CD4-positive, alpha-beta T cell (primary cell): ENCODE data around the gene DLG5. TPM values are rescaled to one million over a fixed set of nuclear protein-coding genes. Genes with fewer than 3 reads are reported as not detected.
"Not testable (repeated sequence)": the region's sequence is repeated elsewhere in the genome, so short reads cannot be mapped to it uniquely, and the experiment has no call there.

ENCODE experiments used
- ATAC-seq: fragments of 200-7000 bp; cut with Tn5 transposase; one replicate; pipeline ENCODE4 v1.10.0; 2022; ENCODE audit warnings: mild to moderate bottlenecking; ENCODE audit not compliant: poor library complexity
- CTCF ChIA-PET: fragments of 350-600 bp; sonication (Branson Sonifier 250); formaldehyde crosslinking; loops from one replicate; lab custom pipeline; 2021; ENCODE audit warnings: antibody characterized with exemption, inconsistent platforms; lab: Charles Lee
- POLR2A ChIA-PET: fragments of 350-600 bp; sonication (Branson Sonifier 250); formaldehyde crosslinking; loops from one replicate; lab custom pipeline; 2021; ENCODE audit warnings: antibody characterized with exemption, inconsistent platforms; lab: Charles Lee
- DNase-seq, 14 experiments: peaks; one replicate each; pipeline ENCODE4 v3.0.0-alpha.2; 2013 to 2020; ENCODE audit warnings: mixed read lengths in 2 of 14
- H3K27ac ChIP-seq, 2 donors: one replicate each; pipeline versions ENCODE4 v1.5.1 to v1.7.0; 2013; ENCODE audit warnings: low read length in 2 of 2, low read depth in 1 of 2, mild to moderate bottlenecking in 1 of 2
- H3K27me3 ChIP-seq, 2 experiments: 1 replicate in 1 of 2; 2 replicates in 1 of 2; pipeline versions ENCODE4 v1.6.1 to v1.7.0; 2013; ENCODE audit warnings: low read length in 2 of 2, control low read depth in 1 of 2, mild to moderate bottlenecking in 1 of 2, moderate library complexity in 1 of 2; ENCODE audit not compliant: insufficient read depth in 2 of 2, control insufficient read depth in 1 of 2
- H3K36me3 ChIP-seq: one replicate; pipeline ENCODE4 v1.6.1; 2013; ENCODE audit warnings: low read length, control low read depth; ENCODE audit not compliant: insufficient read depth
- H3K4me1 ChIP-seq: one replicate; pipeline ENCODE4 v1.6.1; 2013; ENCODE audit warnings: low read length, control low read depth; ENCODE audit not compliant: insufficient read depth
- H3K4me3 ChIP-seq: one replicate; pipeline ENCODE4 v1.5.1; 2013; ENCODE audit warnings: mild to moderate bottlenecking, low read length, moderate library complexity
- H3K9me3 ChIP-seq, 2 experiments: 1 replicate in 1 of 2; 2 replicates in 1 of 2; pipeline versions ENCODE4 v1.6.1 to v1.7.0; 2013; ENCODE audit warnings: low read length in 2 of 2, mild to moderate bottlenecking in 2 of 2, control low read depth in 1 of 2, moderate library complexity in 1 of 2; ENCODE audit not compliant: control insufficient read depth in 1 of 2, insufficient read depth in 1 of 2
- H3K27ac Mint-ChIP-seq: one replicate; pipeline ENCODE4 v1.8.0; 2020; ENCODE audit warnings: mixed read lengths
- H3K27me3 Mint-ChIP-seq: one replicate; pipeline ENCODE4 v1.8.0; 2021; ENCODE audit warnings: mixed read lengths
- H3K36me3 Mint-ChIP-seq: one replicate; pipeline ENCODE4 v1.8.0; 2021; ENCODE audit warnings: low read depth, mixed read lengths
- H3K4me1 Mint-ChIP-seq: one replicate; pipeline ENCODE4 v1.8.0; 2021; ENCODE audit warnings: low read depth, mixed read lengths
- H3K4me3 Mint-ChIP-seq: one replicate; pipeline ENCODE4 v1.8.0; 2020; ENCODE audit warnings: mild to moderate bottlenecking, mixed read lengths
- H3K9me3 Mint-ChIP-seq: one replicate; pipeline ENCODE4 v1.8.0; 2020; ENCODE audit warnings: mixed read lengths
- CTCF ChIP-seq: fragments of 200-600 bp; IDR thresholded peaks from one replicate; pipeline ENCODE4 v1.8.0; 2022; ENCODE audit warnings: antibody characterized with exemption, mild to moderate bottlenecking
- intact Hi-C, 2 experiments: fragments of 100-400 bp; cut with DNase I in 1 of 2; cut with micrococcal nuclease in 1 of 2; formaldehyde crosslinking; loops; one replicate each; pipeline versions ENCODE4 v1.15.1 to v1.9.0; 2023 to 2025; cut with DNase I, micrococcal nuclease
- total RNA-seq, 174 experiments: library from RNA in 2 of 174; stranded (reverse) in 2 of 174; gene quantifications; one replicate each; pipeline ENCODE4 v1.2.3 and lab custom pipeline; 2021 to 2026

DLG5 gene
- total RNA-seq, 2 experiments from 2014 or later = 7.1 to 7.4 TPM

- DNase-seq (no peak), ATAC-seq (no peak)
- ChIA-PET CTCF (no interaction called here), POLR2A (no interaction called here)
- no peaks in the 10 kb centered on the region for H3K4me1 Mint-ChIP-seq
- Histone ChIP-seq H3K27me3 (no peaks in the 10 kb centered on the region), H3K4me1 (no peaks in the 10 kb centered on the region), H3K4me3 (no peak overlapping the region), H3K9me3 (peaks cover 8 to 11% of the 10 kb centered on the region in 2 experiments), H3K36me3 (no peaks in the 10 kb centered on the region), H3K27ac (no peak overlapping the region)
- H3K36me3 Mint-ChIP-seq = no peaks in the 10 kb centered on the region
- TF ChIP-seq CTCF = no peak
- no peak overlapping the region for H3K4me3 Mint-ChIP-seq
- peaks cover 12% of the 10 kb centered on the region for H3K9me3 Mint-ChIP-seq
- no peak overlapping the region for H3K27ac Mint-ChIP-seq
- intact Hi-C loops = no loop called here
- H3K27me3 Mint-ChIP-seq = peaks cover 8% of the 10 kb centered on the region
Observed at GRCh38 chr10:77773631-77774426, 152.7 kb downstream of the DLG5 start.

GRCh38 chr10:77772852-77773600, 153.5 kb downstream of the DLG5 start:
- H3K9me3 ChIP-seq = peaks cover 8 to 11% of the 10 kb centered on the region in 2 experiments
- peaks cover 12% of the 10 kb centered on the region for H3K9me3 Mint-ChIP-seq
- H3K4me1 ChIP-seq, ATAC-seq, H3K27me3 ChIP-seq, H3K27me3 Mint-ChIP-seq, H3K36me3 ChIP-seq, H3K27ac ChIP-seq, DNase-seq, H3K4me1 Mint-ChIP-seq, POLR2A ChIA-PET, H3K4me3 Mint-ChIP-seq, intact Hi-C loops, H3K4me3 ChIP-seq, H3K36me3 Mint-ChIP-seq, H3K27ac Mint-ChIP-seq: not testable (repeated sequence)
- CTCF ChIA-PET = interaction anchor here (1.6 kb wide), 1 partner anchor 62 kb away, joined by 3 read pairs; no protein-coding TSS in a partner anchor

GRCh38 chr10:77771851-77772250, 154.7 kb downstream of the DLG5 start:
- Histone ChIP-seq H3K27ac (no peak overlapping the region), H3K36me3 (no peaks in the 10 kb centered on the region), H3K9me3 (peaks cover 3 to 7% of the 10 kb centered on the region in 2 experiments), H3K4me3 (no peak overlapping the region), H3K4me1 (no peaks in the 10 kb centered on the region), H3K27me3 (no peaks in the 10 kb centered on the region)
- CTCF ChIA-PET = interaction anchor here (1.6 kb wide), 1 partner anchor 61 kb away, joined by 3 read pairs; no protein-coding TSS in a partner anchor
- intact Hi-C loops = no loop called here
- H3K4me1 Mint-ChIP-seq = no peaks in the 10 kb centered on the region
- peaks cover 12% of the 10 kb centered on the region for H3K9me3 Mint-ChIP-seq
- ATAC-seq (no peak), DNase-seq (no peak)
- no peaks in the 10 kb centered on the region for H3K36me3 Mint-ChIP-seq
- no peak overlapping the region for H3K27ac Mint-ChIP-seq
- H3K4me3 Mint-ChIP-seq = no peak overlapping the region
- no peak for TF ChIP-seq CTCF
- POLR2A ChIA-PET = no interaction called here
- peaks cover 4% of the 10 kb centered on the region for H3K27me3 Mint-ChIP-seq
